GM13976 (cell line): ENCODE measurements around the gene ADAD1.

Experiments
- DNase-seq: peaks from one replicate; pipeline ENCODE4 v3.0.0; 2012; ENCODE audit warnings: low spot score
- in situ Hi-C: fragments of 300-500 bp; cut with MboI; formaldehyde crosslinking; loops from one replicate; pipeline ENCODE4 v1.12.0; 2022; ENCODE audit warnings: low sequenced_read_pairs, mixed read lengths, inconsistent platforms; ENCODE audit not compliant: unreplicated experiment
- TF ChIP-seq, protein P1 (sequence below): IDR thresholded peaks from 2 replicates; pipeline ENCODE4 v1.5.1; 2012; ENCODE audit warnings: borderline replicate concordance, mild to moderate bottlenecking; ENCODE audit not compliant: insufficient read depth; ENCODE audit errors: extremely low read depth, missing control alignments, control extremely low read depth

The ADAD1 gene

DNA sequence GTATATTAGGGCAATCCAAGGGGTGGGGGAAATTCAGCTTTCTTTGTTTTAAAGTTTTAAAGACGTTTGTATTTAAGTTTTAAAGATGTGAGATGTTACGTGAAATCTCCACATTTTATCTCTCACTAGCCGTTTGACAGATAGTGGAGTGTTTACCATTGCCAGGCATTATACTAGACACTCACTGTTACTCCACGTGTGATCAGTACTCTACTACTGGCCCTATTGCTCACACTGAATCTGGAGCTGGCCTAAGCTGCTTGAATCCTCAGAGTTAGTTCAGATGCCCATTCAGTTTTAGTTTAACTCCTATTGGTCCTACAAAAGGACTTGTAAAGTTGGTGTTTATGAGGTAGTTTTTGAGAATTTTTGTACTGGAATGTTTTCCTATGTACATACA is 4.5 kb downstream of the ADAD1 start:
- in situ Hi-C loops = no loop called here
- no peak for DNase-seq
- TF ChIP-seq, protein P1, sequence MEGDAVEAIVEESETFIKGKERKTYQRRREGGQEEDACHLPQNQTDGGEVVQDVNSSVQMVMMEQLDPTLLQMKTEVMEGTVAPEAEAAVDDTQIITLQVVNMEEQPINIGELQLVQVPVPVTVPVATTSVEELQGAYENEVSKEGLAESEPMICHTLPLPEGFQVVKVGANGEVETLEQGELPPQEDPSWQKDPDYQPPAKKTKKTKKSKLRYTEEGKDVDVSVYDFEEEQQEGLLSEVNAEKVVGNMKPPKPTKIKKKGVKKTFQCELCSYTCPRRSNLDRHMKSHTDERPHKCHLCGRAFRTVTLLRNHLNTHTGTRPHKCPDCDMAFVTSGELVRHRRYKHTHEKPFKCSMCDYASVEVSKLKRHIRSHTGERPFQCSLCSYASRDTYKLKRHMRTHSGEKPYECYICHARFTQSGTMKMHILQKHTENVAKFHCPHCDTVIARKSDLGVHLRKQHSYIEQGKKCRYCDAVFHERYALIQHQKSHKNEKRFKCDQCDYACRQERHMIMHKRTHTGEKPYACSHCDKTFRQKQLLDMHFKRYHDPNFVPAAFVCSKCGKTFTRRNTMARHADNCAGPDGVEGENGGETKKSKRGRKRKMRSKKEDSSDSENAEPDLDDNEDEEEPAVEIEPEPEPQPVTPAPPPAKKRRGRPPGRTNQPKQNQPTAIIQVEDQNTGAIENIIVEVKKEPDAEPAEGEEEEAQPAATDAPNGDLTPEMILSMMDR = no peak

DNA sequence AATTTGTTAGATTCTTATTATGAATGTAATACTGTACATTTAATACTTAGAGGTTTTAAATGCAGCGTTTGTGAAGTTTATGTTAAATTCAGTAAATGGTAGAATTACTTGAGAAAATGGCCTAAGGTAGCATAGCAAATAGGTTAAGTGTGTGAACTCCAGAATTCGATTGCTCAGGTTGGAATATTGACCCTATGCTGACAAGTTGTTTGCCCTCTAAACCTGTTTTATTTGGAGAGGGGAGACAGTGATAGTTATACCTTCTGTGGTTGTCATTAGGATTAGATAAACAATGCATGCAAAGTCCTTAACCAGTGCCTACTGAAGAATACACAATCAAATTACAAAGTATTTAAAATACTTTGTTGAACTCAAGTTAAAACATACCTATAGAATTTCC is 5.4 kb downstream of the ADAD1 start:
- in situ Hi-C loops = no loop called here
- TF ChIP-seq, protein P1 = no peak

DNA sequence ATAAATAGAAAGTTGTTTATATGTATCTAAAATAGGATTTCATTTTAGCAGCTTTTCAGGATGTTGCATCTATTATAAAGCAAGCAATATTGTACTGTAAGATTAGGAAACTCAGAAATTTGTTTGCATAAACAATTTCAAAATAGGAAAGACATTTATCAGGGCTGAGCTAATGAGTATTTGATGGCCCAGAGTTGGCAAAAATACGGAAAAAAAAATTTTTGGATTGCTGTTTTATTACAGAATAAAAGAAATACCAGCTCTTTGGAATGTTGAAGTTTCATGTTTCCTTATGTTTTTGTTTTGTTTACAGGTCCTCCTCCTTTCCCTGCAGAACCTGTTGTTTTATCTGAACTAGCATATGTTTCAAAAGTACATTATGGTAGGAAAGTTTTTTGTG is 14.5 kb downstream of the ADAD1 start:
- in situ Hi-C loops = no loop called here
- no peak for DNase-seq
- TF ChIP-seq, protein P1 = no peak

More for the DNA sequence above, 5.4 kb downstream of the ADAD1 start:
- no peak for DNase-seq

DNA sequence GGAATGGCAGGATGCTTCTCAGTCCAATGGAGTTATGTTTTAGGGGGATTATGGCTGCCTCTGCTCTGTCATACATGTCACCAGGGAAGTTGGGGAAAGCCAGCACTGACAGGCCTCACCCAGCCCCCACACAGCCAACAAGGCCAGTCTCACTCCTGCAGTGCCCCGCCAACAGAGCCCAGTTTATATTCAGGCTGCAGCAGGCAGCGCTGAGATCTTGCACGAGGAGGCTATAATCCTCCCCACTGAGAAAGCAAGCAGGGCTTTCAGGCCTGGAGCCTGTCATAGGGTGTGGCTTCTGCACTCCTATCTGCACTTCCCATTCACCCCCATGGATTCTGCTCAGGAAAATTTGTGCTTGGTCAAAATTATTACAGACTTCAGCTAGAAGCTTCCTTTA is 25.1 kb downstream of the ADAD1 start:
- DNase-seq = no peak
- in situ Hi-C loops = no loop called here
- TF ChIP-seq, protein P1 = no peak

DNA sequence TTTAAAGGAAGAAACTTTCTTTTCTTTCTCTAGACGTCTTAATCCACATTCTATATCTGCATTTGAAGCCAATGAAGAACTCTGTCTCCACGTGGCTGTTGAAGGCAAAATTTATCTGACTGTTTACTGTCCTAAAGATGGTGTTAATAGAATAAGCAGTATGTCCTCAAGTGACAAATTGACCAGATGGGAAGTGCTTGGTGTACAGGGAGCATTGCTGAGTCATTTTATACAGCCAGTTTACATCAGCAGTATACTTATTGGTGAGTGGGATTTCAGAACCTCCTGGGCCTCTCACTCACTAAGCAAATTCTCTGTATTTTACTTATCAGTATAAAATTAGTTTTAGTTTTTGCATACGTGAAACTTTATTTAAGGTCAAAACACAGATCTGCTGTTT is 33.7 kb downstream of the ADAD1 start:
- in situ Hi-C loops = no loop called here
- no peak for DNase-seq
- TF ChIP-seq, protein P1 = no peak

DNA sequence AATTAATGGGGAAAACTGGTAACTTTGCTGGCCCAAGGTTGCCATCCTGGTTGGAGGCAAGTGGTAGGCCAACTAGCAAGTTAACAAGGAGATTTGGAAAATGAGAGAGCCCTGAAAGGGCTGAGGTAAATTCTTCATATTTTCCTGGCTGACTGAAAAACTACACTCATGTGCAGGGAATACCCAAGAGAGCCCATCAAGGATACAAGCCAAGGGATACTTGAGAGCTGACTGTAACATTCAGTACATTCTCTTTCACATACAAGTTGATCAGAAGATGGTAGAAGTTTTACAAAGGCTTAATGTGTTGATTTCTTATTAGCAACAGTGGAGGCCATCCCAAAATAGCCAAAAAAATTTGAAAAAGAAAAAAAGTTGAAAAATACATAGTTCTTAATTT is 44.4 kb downstream of the ADAD1 start:
- in situ Hi-C loops = no loop called here
- TF ChIP-seq, protein P1 = no peak
- DNase-seq = no peak

DNA sequence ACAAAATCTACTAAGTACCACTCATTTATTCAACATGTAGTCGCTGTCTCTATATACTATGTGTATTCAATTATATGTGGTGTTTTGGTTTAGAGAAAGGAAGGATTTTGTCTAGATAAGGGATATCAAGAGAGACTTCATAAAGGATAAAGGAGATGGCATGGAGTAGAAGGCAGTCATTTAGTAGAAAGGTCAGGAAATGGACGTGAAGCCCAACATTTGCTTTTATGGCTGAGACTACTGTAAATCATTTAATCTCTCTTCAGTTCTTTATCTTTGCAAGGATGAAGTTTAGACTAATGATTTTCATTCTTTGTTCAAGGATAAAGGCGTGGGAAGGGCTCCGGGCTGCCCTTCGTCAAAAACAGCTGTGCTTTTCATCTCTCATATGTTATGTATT is 52.5 kb downstream of the ADAD1 start:
- no peak for DNase-seq
- in situ Hi-C loops = no loop called here
- TF ChIP-seq, protein P1 = no peak
